GM23248 (cell line): ENCODE data around the gene EML1.
"Not testable (repeated sequence)": the region's sequence is repeated elsewhere in the genome, so short reads cannot be mapped to it uniquely, and the experiment has no call there.

Experiments
- EZH2 ChIP-seq: fragments of 200-600 bp; sonication (generic); IDR thresholded peaks from 2 replicates; pipeline ENCODE4 v1.6.1; 2018; ENCODE audit warnings: antibody characterized with exemption, mild to moderate bottlenecking; ENCODE audit not compliant: insufficient read depth, poor library complexity, severe bottlenecking
- EZH2phosphoT487 ChIP-seq: fragments of 200-600 bp; sonication (generic); IDR thresholded peaks from 2 replicates; pipeline ENCODE4 v1.6.1; 2018; ENCODE audit warnings: antibody characterized with exemption, moderate library complexity, mild to moderate bottlenecking, low read depth; ENCODE audit not compliant: insufficient read depth

DNA sequence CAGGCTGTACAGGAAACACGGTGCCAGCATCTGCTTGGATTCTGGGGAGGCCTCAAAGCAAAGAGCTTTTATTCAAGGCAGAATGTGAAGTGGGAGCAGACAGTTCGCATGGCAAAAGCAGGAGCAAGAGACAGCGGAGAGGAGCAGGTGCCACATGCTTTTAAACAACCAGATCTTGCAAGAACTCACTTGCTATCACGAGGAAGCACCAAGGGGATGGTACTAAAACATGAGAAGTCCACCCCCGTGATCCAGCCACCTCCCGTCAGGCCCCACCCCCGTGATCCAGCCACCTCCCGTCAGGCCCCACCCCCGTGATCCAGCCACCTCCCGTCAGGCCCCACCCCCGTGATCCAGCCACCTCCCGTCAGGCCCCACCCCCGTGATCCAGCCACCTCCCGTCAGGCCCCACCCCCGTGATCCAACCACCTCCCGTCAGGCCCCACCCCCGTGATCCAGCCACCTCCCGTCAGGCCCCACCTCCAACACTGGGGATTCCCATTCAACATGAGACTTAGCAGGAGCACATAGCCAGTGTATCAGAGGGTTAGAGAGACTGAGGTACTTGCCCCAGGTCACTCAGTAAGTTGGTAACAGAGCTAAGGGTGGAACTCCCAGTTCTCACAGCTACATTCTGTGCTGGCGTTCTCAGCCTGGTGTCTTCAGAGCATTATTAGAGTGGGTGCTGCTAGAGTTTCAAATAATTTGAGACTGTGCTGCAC, 156.0 kb downstream of the EML1 start:
- not testable (repeated sequence) for TF ChIP-seq EZH2, EZH2phosphoT487
